Thymus (tissue), 11 donors: ENCODE results near the gene CCNL2. TPM values are rescaled to one million over a fixed set of nuclear protein-coding genes. Genes with fewer than 3 reads are reported as not detected.
"Not testable (repeated sequence)": the region's sequence is repeated elsewhere in the genome, so short reads cannot be mapped to it uniquely, and the experiment has no call there.

Source experiments
- DNase-seq, 9 donors: peaks; one replicate each; pipeline ENCODE4 v3.0.0-alpha.2; 2013; ENCODE audit warnings: low spot score in 9 of 9, low read depth in 6 of 9, missing footprints in 1 of 9
- H3K27ac ChIP-seq, 2 donors: one replicate each; pipeline ENCODE4 v1.5.1; 2013; ENCODE audit warnings: control low read depth in 1 of 2, low read depth in 1 of 2, low read length in 1 of 2, mild to moderate bottlenecking in 1 of 2, moderate library complexity in 1 of 2
- H3K27me3 ChIP-seq, 2 donors: one replicate each; pipeline ENCODE4 v1.5.1; 2013; ENCODE audit warnings: low read length in 1 of 2; ENCODE audit not compliant: control insufficient read depth in 2 of 2, insufficient read depth in 1 of 2
- H3K36me3 ChIP-seq, 2 donors: one replicate each; pipeline ENCODE4 v1.5.1; 2013; ENCODE audit warnings: low read length in 1 of 2, mild to moderate bottlenecking in 1 of 2, moderate library complexity in 1 of 2; ENCODE audit not compliant: control insufficient read depth in 2 of 2, insufficient read depth in 2 of 2
- H3K4me1 ChIP-seq, 2 donors: one replicate each; pipeline ENCODE4 v1.5.1; 2013; ENCODE audit warnings: low read length in 2 of 2; ENCODE audit not compliant: control insufficient read depth in 2 of 2, insufficient read depth in 2 of 2
- H3K4me3 ChIP-seq, 2 donors: one replicate each; pipeline ENCODE4 v1.5.1; 2013; ENCODE audit warnings: low read length in 2 of 2, control low read depth in 1 of 2, mild to moderate bottlenecking in 1 of 2
- H3K9me3 ChIP-seq, 2 donors: one replicate each; pipeline ENCODE4 v1.5.1; 2013; ENCODE audit warnings: low read length in 1 of 2, mild to moderate bottlenecking in 1 of 2; ENCODE audit not compliant: control insufficient read depth in 2 of 2, insufficient read depth in 1 of 2
- WGBS: extraction: QIAGEN DNeasy Blood & Tissue Kit; methylation state at CpG from one replicate; pipeline ENCODE4 v1.1.7; 2013; 5-methylcytosine and 5-hydroxymethylcytosine counted together
- polyA plus RNA-seq: library from polyadenylated mRNA; stranded (reverse); fragments of 200-250 nt; gene quantifications from one replicate; pipeline ENCODE4 v1.2.3, GENCODE V29; 2013
- total RNA-seq: library from RNA; stranded (reverse); fragments of 120-200 nt; gene quantifications from one replicate; pipeline ENCODE4 v1.2.4, GENCODE V29; 2013
- donor health status: healthy.

CCNL2 gene
- total and polyA plus RNA-seq, 2 donors: 73.8 to 340 TPM

DNA sequence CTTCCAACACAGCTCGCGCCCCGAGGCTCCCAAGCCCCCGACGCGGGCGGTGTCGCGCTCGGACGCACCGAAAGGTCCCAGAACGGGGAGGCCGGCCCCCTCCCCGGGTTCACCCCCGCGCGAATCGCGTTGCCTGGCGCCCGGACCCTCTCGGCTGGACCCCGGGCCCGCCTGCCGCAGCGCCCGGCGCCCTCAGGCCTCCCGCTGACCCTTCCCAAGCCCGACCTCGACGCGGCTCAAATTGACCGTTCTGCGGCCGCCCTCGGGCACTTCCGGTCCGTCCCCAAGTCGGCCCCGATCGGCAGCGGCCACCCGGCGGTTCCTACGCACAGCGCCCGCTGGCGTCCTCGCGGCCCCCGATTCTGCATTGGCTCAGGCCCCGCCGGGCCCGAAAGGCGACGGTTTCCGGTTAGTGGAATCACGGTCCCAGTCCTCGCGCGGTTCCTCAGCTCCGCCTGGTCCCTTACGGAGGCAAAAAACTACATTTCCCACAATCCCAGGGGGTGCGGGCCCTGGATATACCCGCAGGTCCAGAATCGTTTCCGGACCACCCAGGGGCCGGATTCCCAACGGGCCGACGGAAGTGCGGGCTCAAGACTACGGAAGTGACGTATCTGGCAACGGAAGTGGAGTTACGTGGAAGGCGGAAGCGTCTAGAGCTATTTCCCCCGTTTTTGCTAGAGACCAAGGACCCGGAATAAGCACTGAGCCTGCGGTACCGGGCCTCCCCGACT is 24.0 kb downstream of the CCNL2 start, which contains the start of gene AURKAIP1:
Gene AURKAIP1, minus strand, starts transcription at position 279 of the 734 bp plus-strand sequence. CDS start 451 bp downstream, outside the sequence.
- Histone ChIP-seq H3K4me3 (peak within 1 kb of the TSS; percentile 87 to 96), H3K4me1 (peaks cover 29 to 41% of the 10 kb centered on the region in 2 donors), H3K27ac (peak within 1 kb of the TSS; percentile 72 to 90), H3K9me3 (peaks cover 0 to 8% of the 10 kb centered on the region in 2 donors), H3K27me3 (no peaks in the 10 kb centered on the region), H3K36me3 (peaks cover 14 to 17% of the 10 kb centered on the region in 2 donors)
- DNase-seq: peak; percentile 97 to 100 (median 99)
- under 1% methylated on average over 85 of the region's 85 CpGs for WGBS

DNA sequence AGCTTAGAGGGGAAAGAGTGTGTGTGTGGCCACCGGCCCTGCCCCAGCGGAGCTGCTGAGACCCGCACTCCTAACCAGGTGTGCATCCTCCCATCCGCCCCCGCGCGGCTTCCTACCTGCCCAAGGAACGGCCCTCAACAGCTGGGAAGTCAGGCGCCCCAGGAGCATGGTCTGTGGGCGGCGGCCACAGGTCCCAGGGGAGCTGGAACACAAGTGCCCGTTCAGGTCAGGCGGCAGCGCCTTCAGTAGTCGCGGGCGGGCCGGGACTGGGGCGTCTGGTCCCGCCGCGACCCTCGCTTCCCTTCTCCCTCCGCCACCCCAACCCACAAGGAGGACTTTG is 24.6 kb downstream of the CCNL2 start:
- peak overlapping the region; percentile 72 to 90 for H3K27ac ChIP-seq
- H3K4me3 ChIP-seq: peak overlapping the region; percentile 87 to 96
- H3K27me3 ChIP-seq: no peaks in the 10 kb centered on the region
- WGBS: 1% methylated on average over 24 of the region's 24 CpGs
- DNase-seq: peak in 1 of 9 donors; percentile 19
- H3K36me3 ChIP-seq: peaks cover 13 to 17% of the 10 kb centered on the region in 2 donors
- H3K4me1 ChIP-seq: peaks cover 29 to 41% of the 10 kb centered on the region in 2 donors
- H3K9me3 ChIP-seq: peaks cover 0 to 8% of the 10 kb centered on the region in 2 donors

DNA sequence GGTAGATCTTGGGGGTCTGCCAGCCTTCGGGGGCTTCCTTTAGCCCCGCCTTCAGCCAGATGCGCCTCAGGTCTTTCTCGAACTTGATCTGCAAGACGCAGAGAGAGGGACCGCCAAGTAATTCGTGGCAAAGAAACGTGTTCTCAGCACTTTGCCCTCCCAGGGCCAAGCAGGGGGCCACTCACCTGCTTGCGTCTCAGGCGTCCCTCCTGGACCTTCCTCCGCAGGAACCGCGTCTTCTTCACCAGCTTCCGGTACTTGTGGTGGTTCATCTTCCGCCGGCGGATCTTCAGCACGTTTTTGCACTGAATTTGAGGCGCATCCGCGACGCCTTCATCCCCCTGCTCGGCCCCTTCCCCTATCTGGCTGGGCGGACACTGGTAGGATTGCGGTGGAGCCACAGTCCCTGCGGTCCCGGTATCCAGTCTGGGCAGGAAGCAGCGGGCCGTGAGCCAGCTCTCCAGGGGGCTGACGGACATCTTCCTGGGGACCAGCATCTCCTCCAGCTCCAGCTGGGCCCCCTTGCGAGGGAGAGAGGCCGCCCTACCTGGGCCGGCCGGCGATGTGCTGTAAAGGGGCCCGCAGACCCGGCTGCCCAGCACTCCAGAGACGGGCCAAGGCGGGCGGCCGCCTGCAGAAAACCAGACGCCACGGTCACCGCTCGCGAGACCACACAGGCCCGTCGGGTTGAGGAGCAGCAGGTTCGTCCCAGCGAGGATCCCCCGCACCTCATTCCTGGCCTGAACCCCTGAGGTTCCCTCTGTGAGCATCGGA is 25.1 kb downstream of the CCNL2 start:
- H3K4me3 ChIP-seq: peak overlapping the region; percentile 87 to 96
- 67% methylated on average over 52 of the region's 52 CpGs for WGBS
- H3K27me3 ChIP-seq: no peaks in the 10 kb centered on the region
- H3K9me3 ChIP-seq: peaks cover 0 to 8% of the 10 kb centered on the region in 2 donors
- no peak for DNase-seq
- peaks cover 29 to 41% of the 10 kb centered on the region in 2 donors for H3K4me1 ChIP-seq
- peak overlapping the region in 1 of 2 donors; percentile 72 for H3K27ac ChIP-seq
- H3K36me3 ChIP-seq: peaks cover 13 to 17% of the 10 kb centered on the region in 2 donors

DNA sequence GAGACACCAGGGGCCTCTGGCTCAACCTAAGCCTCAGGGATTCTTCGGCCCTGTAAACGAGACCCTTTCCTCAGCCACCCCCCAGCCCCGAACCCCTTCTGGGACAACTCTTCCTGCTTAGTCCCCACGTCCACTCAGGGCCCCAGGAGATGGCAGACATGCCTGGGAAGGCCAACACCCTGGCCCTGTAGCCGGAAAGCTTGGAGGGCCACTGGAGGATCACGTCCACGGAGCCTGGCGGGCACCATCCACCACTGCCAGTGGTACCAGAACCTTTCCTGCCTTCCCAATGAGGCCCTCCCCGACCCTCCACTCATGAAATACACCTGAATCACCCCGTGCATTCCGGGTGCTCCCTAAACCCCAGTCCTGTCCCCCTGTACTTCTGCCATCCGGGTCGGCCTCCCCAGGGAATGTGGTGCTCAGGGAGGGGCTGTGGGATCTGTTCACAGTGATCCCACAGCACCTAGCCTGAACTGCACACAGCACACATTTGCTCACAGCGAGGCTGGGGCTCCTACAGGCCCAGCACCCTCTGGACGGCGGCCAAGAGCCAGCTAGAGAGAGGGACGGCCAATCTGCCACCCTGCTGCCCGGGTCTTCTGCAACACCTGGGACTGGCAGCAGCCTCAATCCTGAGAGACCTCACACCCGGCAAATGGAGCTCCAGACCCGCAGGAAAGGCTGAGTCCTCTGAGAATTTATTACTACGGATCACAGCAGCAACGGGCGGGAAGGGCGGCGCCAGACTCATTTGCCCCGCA is 25.9 kb downstream of the CCNL2 start:
- Histone ChIP-seq H3K36me3 (peaks cover 13 to 17% of the 10 kb centered on the region in 2 donors), H3K9me3 (peaks cover 0 to 8% of the 10 kb centered on the region in 2 donors), H3K4me3 (no peak overlapping the region), H3K27ac (no peak overlapping the region), H3K4me1 (peaks cover 29 to 41% of the 10 kb centered on the region in 2 donors), H3K27me3 (no peaks in the 10 kb centered on the region)
- 98% methylated on average over 26 of the region's 26 CpGs for WGBS
- no peak for DNase-seq

DNA sequence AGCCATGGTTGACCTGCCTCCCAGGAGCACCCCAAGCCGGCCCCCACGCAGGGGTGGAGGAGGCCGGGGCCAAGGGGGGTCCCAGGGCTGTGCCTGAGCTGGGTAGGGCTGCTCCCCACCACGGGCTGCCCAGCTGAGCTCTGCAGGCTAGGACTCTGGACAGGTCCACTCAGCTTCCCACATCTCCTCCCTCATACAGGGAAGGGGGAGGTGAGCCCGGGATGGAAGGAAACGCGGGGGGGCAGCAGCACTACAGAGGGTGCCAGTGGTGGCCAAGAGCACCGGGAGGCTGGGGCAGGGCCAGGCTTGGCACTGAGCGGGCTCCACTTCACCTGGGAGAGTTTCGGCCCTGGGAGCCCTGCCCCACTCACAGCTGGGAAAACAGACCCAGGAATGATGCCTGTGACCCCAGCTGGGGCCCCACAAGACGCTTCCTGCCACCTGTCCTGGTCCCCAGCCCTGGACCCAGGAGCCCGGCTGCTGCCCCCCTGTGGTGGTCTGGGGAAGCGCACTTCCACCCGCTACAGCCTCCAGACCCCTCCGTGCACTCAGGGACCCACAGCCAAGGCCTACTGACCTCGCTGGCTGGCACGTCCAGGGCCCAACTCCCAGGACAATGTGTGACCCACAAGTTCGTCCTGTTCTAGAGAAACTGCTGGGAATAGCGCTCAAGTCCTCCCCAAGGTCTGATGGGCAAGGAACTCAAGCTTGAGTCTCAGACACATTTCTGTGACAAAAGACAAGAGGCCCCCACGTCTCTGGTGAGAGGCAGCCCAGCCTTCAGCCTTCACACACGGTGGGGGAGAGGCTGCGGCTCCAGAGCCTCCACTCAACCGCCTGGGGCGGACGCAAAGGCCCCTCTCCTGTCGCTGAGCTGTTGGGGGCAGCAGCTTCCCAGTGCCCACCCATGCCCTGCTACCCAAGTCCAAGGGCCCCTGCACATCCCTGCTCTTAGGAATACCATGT is 27.1 kb downstream of the CCNL2 start:
- Histone ChIP-seq H3K27me3 (no peaks in the 10 kb centered on the region), H3K9me3 (peaks cover 2 to 8% of the 10 kb centered on the region in 2 donors), H3K4me3 (no peak overlapping the region), H3K36me3 (peaks cover 13 to 17% of the 10 kb centered on the region in 2 donors), H3K27ac (peak overlapping the region in 1 of 2 donors; percentile 75), H3K4me1 (peaks cover 29 to 41% of the 10 kb centered on the region in 2 donors)
- DNase-seq: peak in 8 of 9 donors; percentile 40 to 77 (median 67)
- 31% methylated on average over 26 of the region's 26 CpGs for WGBS

DNA sequence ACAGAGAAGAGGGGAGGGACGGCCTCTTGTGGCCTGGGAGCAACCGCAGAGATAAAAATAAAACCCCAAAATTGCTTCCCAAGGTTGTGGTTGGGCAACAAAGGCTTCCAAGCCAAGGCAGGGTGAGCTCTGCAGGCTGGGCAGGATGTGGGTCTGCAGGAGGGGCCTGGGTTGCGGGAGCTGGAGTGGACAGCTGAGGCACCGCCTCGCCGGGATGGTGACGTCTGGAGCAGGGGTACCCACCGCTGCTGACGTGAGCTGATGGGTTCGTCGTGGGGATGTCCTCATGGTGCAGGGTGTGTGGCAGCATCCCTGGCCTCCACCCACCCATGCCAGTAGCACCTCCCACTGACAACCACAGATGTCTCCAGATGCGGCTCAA is 27.8 kb downstream of the CCNL2 start:
- peaks cover 29 to 41% of the 10 kb centered on the region in 2 donors for H3K4me1 ChIP-seq
- H3K4me3 ChIP-seq: no peak overlapping the region
- no peaks in the 10 kb centered on the region for H3K27me3 ChIP-seq
- H3K9me3 ChIP-seq: peaks cover 2 to 8% of the 10 kb centered on the region in 2 donors
- WGBS: 2% methylated on average over 12 of the region's 12 CpGs
- peak in 2 of 9 donors; percentile 31 to 57 for DNase-seq
- no peak overlapping the region for H3K27ac ChIP-seq
- H3K36me3 ChIP-seq: peaks cover 13 to 17% of the 10 kb centered on the region in 2 donors

DNA sequence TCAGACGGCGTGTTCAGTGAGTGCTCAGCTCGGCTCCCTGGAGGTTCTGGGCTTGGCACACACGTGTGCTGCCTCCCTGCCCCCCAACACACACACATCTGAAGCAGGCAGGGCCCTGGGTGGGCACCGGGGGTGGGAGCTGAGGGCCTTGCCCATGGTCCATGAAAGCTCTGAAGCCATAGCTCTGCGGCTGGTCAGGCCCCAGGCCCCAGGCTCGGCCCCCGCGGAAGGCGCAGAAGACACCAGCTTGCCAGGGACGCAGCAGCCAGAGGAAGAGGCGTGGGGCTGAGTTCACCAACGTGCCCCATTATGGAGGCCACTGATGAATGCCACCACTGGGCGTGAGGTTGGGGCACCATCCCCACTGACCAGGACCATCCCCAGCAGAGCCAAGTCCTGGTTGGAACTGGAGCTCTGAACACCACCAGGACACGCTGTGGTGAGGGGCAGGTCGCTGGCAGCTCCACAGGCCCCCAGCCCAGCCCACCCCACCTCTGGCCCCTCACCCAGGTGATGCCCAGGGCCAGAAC is 28.3 kb downstream of the CCNL2 start:
- peaks cover 26 to 37% of the 10 kb centered on the region in 2 donors for H3K4me1 ChIP-seq
- H3K27me3 ChIP-seq: no peaks in the 10 kb centered on the region
- 83% methylated on average over 16 of the region's 16 CpGs for WGBS
- H3K36me3 ChIP-seq: peaks cover 13 to 17% of the 10 kb centered on the region in 2 donors
- H3K9me3 ChIP-seq: peaks cover 2 to 11% of the 10 kb centered on the region in 2 donors
- DNase-seq: no peak
- no peak overlapping the region for H3K27ac ChIP-seq
- no peak overlapping the region for H3K4me3 ChIP-seq

DNA sequence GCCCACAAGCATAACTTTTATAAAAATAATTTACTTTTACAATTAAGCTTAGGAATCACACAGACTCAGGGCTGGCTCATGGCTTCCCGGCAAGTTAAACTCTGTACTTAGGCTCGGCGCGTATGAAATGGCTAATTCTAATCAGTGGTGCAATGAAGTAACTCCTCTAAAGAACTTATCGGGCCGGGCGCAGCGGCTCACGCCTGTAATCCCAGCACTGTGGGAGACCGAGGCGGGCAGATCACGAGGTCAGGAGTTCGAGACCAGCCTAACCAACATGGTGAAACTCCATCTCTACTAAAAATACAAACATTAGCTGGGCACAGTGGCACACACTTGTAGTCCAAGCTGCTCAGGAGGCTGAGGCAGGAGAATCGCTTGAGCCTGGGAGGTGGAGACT is 29.0 kb downstream of the CCNL2 start:
- H3K27ac ChIP-seq, H3K4me3 ChIP-seq, DNase-seq, H3K27me3 ChIP-seq: not testable (repeated sequence)
- WGBS: 97% methylated on average over 14 of the region's 14 CpGs
- peaks cover 3 to 14% of the 10 kb centered on the region in 2 donors for H3K9me3 ChIP-seq
- peaks cover 13 to 17% of the 10 kb centered on the region in 2 donors for H3K36me3 ChIP-seq
- peaks cover 25 to 35% of the 10 kb centered on the region in 2 donors for H3K4me1 ChIP-seq
